Measurements from ENCODE around the gene PERCC1.
"Not testable (repeated sequence)": the region's sequence is repeated elsewhere in the genome, so short reads cannot be mapped to it uniquely, and the experiment has no call there.

The PERCC1 gene

DNA sequence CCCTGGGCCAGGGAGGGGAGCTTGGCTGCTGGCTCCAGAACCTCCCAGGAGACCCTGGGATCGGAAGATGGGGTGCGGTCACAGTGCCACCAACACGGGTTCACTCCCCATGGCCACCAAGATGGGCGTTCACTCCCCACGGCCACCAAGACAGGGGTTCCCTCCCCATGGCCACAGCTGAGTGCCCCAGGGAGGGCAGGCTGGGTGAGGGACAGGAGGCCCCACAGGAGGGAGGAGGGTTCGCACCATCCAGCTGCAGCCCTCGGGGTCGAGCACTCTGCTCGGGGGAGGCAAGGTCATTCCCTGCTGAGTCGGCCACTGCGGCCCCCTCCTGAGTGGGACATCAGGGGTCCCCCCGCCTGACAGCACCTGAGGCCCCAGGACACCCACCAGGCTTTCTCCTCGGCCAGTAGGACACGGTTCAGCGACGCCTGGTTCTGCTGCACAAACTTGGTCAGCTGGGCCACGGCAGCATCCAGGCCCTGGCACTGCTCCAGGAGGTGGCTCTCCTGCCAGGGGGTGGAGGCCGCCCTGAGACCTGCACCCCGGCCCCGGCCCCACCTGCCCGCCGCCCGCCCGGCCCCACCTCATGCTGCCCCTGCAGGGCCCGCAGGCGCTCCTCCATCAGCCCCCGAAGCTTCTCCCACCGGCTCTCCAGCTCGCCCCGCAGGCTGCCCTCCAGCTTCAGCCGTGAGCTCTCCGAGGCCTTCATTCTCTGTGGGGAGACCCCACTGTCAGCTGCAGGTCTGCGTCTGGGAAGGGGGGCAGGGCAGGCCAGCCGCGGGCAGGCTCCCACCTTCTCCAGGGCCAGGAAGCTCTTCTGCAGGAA is 7.6 kb downstream of the PERCC1 start:
- H3K4me3 ChIP-seq (ENCODE audit: control insufficient read depth, low read depth, low read length) = no peak overlapping the region
- TF ChIP-seq, protein P1, sequence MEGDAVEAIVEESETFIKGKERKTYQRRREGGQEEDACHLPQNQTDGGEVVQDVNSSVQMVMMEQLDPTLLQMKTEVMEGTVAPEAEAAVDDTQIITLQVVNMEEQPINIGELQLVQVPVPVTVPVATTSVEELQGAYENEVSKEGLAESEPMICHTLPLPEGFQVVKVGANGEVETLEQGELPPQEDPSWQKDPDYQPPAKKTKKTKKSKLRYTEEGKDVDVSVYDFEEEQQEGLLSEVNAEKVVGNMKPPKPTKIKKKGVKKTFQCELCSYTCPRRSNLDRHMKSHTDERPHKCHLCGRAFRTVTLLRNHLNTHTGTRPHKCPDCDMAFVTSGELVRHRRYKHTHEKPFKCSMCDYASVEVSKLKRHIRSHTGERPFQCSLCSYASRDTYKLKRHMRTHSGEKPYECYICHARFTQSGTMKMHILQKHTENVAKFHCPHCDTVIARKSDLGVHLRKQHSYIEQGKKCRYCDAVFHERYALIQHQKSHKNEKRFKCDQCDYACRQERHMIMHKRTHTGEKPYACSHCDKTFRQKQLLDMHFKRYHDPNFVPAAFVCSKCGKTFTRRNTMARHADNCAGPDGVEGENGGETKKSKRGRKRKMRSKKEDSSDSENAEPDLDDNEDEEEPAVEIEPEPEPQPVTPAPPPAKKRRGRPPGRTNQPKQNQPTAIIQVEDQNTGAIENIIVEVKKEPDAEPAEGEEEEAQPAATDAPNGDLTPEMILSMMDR (IDR thresholded peaks at IDR 0.05; ENCODE audit: control insufficient read depth, insufficient read depth, low read depth, low read length, missing control alignments) = no peak

DNA sequence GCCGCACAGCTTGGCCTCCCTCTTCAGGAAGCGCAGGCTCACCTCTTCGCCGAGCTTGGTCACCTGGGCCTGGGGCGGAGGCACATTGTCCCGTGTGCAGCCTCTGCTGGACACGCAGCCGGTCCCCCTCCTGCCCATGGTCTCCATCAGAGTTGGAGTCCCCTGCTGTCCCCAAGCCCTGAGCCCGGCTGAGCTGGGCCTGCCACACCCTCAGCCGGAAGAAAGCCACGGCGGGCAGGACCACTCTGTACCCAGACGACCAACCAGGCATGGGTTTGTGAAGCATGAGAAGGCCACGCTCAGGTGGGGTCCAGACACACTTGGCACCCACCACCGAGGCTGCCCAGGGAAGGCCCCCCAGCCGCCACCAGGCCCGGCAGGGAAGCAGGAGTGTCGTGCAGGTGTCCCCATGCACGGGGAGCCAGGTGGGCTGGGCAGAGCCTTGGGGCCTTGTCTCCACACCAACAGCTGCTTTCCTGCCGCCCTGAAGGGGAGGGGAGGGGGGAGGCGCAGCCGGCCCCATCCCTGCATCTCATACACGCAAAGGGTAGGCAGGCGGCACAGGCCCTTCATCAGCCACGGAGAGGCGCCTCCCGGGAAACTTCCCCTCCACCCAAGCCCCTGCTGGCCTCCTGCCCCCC is 8.3 kb downstream of the PERCC1 start:
- no peak for DNase-seq (ENCODE audit: low read depth)
- TF ChIP-seq, protein P1 (IDR thresholded peaks at IDR 0.05; ENCODE audit: control insufficient read depth, insufficient read depth, low read depth, low read length, missing control alignments) = no peak
- no peak overlapping the region for H3K4me3 ChIP-seq (ENCODE audit: control insufficient read depth, low read depth, low read length)

More for the DNA sequence above, 7.6 kb downstream of the PERCC1 start:
- no peak for DNase-seq (ENCODE audit: low read depth)

DNA sequence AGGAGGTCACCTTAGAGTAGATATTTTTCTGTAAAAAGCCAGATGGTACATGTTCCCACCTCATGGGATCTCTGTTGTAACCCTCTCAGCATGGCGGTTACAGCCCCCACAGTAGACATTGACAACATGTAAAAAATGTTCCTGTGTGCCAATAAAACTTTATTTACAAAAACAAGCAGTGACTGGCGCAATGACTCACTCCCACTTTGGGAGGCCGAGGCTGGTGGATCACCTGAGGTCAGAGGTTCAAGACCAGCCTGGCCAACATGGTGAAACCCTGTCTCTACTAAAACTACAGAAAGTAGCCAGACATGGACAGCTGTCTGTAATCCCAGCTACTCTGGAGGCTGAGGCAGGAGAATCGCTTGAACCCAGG is 8.8 kb downstream of the PERCC1 start:
- not testable (repeated sequence) for H3K4me3 ChIP-seq (ENCODE audit: control insufficient read depth, low read depth, low read length); DNase-seq (ENCODE audit: low read depth)

DNA sequence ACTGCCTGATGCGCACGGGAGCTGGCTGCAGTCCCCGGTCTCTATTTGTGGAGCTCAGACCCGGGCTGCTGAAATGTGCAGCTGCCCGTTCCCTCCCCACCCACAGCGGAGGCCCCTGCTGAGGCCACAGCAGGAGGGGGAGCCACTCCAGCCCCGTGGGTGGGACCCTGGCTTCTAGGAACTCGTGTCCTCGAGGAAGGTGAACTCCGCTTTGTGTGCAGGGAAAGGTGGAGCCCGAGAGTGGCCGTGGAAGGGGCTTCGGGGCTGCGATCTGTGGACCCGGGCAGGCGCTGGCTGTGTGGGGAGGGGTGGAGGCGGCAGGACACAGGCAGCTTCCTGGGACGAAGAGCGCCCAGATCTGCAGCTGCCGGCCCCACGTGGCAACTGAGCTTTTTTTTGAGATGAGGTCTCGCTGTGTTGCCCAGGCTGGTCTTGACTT is 10.5 kb downstream of the PERCC1 start:
- TF ChIP-seq, protein P1 (IDR thresholded peaks at IDR 0.05; ENCODE audit: control insufficient read depth, insufficient read depth, low read depth, low read length, missing control alignments) = no peak
- no peak for DNase-seq (ENCODE audit: low read depth)
- no peak overlapping the region for H3K4me3 ChIP-seq (ENCODE audit: control insufficient read depth, low read depth, low read length)

DNA sequence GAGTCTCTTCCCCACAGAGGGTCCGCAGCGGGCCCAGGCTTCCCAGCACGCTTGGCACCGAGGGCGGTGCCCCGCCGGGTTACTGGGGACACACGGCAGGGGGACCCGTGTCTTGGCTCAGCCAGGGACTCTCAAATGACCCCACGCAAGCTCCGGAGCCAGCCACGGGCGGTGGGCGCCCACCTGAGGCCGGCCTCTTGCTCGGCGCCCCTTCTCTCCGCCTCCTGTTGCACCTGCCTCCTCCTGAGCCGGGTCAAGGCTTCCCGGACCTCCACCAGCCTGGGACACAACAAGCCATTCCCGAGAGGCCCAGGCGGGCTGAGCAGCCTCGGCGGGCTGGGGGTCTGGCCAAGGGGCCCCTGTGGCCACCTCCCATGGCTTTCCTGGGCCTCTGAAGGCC is 11.8 kb downstream of the PERCC1 start:
- TF ChIP-seq, protein P1 (IDR thresholded peaks at IDR 0.05; ENCODE audit: control insufficient read depth, insufficient read depth, low read depth, low read length, missing control alignments) = no peak
- no peak for DNase-seq (ENCODE audit: low read depth)
- H3K4me3 ChIP-seq (ENCODE audit: control insufficient read depth, low read depth, low read length) = no peak overlapping the region

- H3K4me3 ChIP-seq (ENCODE audit: control insufficient read depth, low read depth, low read length) = no peak overlapping the region
- no peak for DNase-seq (ENCODE audit: low read depth)
- TF ChIP-seq, protein P1 (IDR thresholded peaks at IDR 0.05; ENCODE audit: control insufficient read depth, insufficient read depth, low read depth, low read length, missing control alignments) = no peak
These were observed 12.6 kb downstream of the PERCC1 start for GRCh38 chr16:1443403-1443973.
